Prostate gland (tissue), 2 donors: ENCODE data around the gene IL19. TPM values are rescaled to one million over a fixed set of nuclear protein-coding genes. Genes with fewer than 3 reads are reported as not detected.

ENCODE experiments used
- DNase-seq: peaks from one replicate; pipeline ENCODE4 v3.0.0-alpha.2; 2019; ENCODE audit warnings: low spot score
- H3K27ac ChIP-seq, 2 donors: fragments of 200-600 bp; sonication (generic); 2 replicates each; pipeline ENCODE4 v1.5.1; 2017 to 2019
- H3K27me3 ChIP-seq: fragments of 200-600 bp; sonication (generic); replicated peaks from 2 replicates; pipeline ENCODE4 v1.5.1; 2019; ENCODE audit not compliant: insufficient read depth
- H3K36me3 ChIP-seq, 2 donors: fragments of 200-600 bp; sonication (generic); 1 replicate in 1 of 2; 2 replicates in 1 of 2; pipeline versions ENCODE4 v1.5.1 to v1.8.1; 2017 to 2019
- H3K4me1 ChIP-seq: fragments of 200-600 bp; sonication (generic); replicated peaks from 2 replicates; pipeline ENCODE4 v1.5.1; 2019
- H3K4me3 ChIP-seq, 2 donors: fragments of 200-600 bp; sonication (generic); 2 replicates each; pipeline ENCODE4 v1.5.1; 2017 to 2019
- H3K9me3 ChIP-seq: fragments of 200-600 bp; sonication (generic); 2 replicates; pipeline ENCODE4 v1.5.1; 2017
- CTCF ChIP-seq, 4 experiments: fragments of 200-600 bp in 2 of 4; fragments of 450-650 bp in 2 of 4; sonication (generic) in 2 of 4; IDR thresholded peaks; 1 replicate in 3 of 4; 2 replicates in 1 of 4; pipeline ENCODE4 v1.5.1; 2016 to 2019; ENCODE audit warnings: antibody characterized with exemption in 4 of 4, mild to moderate bottlenecking in 2 of 4, moderate library complexity in 2 of 4
- POLR2A ChIP-seq: fragments of 450-650 bp; IDR thresholded peaks from one replicate; pipeline ENCODE4 v1.6.1; 2016; ENCODE audit warnings: antibody characterized with exemption, mild to moderate bottlenecking
- POLR2AphosphoS5 ChIP-seq: sonication (generic); formaldehyde crosslinking; IDR thresholded peaks from one replicate; pipeline ENCODE4 v1.6.1; 2017; ENCODE audit warnings: antibody characterized with exemption
- WGBS: methylation state at CpG from one replicate; pipeline ENCODE4 v1.1.5; 2018; 5-methylcytosine and 5-hydroxymethylcytosine counted together
- intact Hi-C: fragments of 100-400 bp; cut with DNase I; formaldehyde crosslinking; loops from one replicate; pipeline ENCODE4 v1.14.2; 2022
- total RNA-seq, 2 donors: library from RNA; depleted of rRNA; stranded (reverse); fragments of >200 nt; gene quantifications; one replicate each; pipeline ENCODE4 v1.1.0, GENCODE V29; 2016

Gene IL19
- total RNA-seq, 2 donors from 2014 or later = not detected

GRCh38 chr1:206797534-206798383, 27.2 kb downstream of the IL19 start:
- WGBS = 60% methylated on average over 8 of the region's 8 CpGs
- no peak for TF ChIP-seq POLR2AphosphoS5
- TF ChIP-seq POLR2A = no peak
- no peak for TF ChIP-seq CTCF (IDR thresholded peaks at IDR 0.05)
- Histone ChIP-seq H3K9me3 (no peaks in the 10 kb centered on the region), H3K36me3 (no peaks in the 10 kb centered on the region), H3K4me1 (no peaks in the 10 kb centered on the region), H3K4me3 (no peak overlapping the region), H3K27ac (no peak overlapping the region), H3K27me3 (no peaks in the 10 kb centered on the region)
- intact Hi-C loops = no loop called here
- no peak for DNase-seq

GRCh38 chr1:206798384-206798996, 27.9 kb downstream of the IL19 start:
- no peak for DNase-seq
- TF ChIP-seq POLR2A = no peak
- no peak for TF ChIP-seq POLR2AphosphoS5
- no peak for TF ChIP-seq CTCF (IDR thresholded peaks at IDR 0.05)
- H3K4me1 ChIP-seq = no peaks in the 10 kb centered on the region
- no peaks in the 10 kb centered on the region for H3K9me3 ChIP-seq
- no peaks in the 10 kb centered on the region for H3K36me3 ChIP-seq
- H3K4me3 ChIP-seq = no peak overlapping the region
- intact Hi-C loops = no loop called here
- H3K27ac ChIP-seq = no peak overlapping the region
- 69% methylated on average over 13 of the region's 13 CpGs for WGBS
- H3K27me3 ChIP-seq = no peaks in the 10 kb centered on the region

- no peak overlapping the region for H3K4me3 ChIP-seq
- intact Hi-C loops = no loop called here
- 70% methylated on average over 3 of the region's 3 CpGs for WGBS
- TF ChIP-seq POLR2A = no peak
- no peak for TF ChIP-seq CTCF (IDR thresholded peaks at IDR 0.05)
- TF ChIP-seq POLR2AphosphoS5 = no peak
- H3K4me1 ChIP-seq = no peaks in the 10 kb centered on the region
- no peak for DNase-seq
- H3K27ac ChIP-seq = no peak overlapping the region
- no peaks in the 10 kb centered on the region for H3K27me3 ChIP-seq
- no peaks in the 10 kb centered on the region for H3K36me3 ChIP-seq
- H3K9me3 ChIP-seq = no peaks in the 10 kb centered on the region
Measured at GRCh38 chr1:206799311-206799710, 28.7 kb downstream of the IL19 start.

GRCh38 chr1:206800411-206800810, 29.8 kb downstream of the IL19 start:
- Histone ChIP-seq H3K4me3 (no peak overlapping the region), H3K4me1 (no peaks in the 10 kb centered on the region), H3K9me3 (no peaks in the 10 kb centered on the region), H3K36me3 (no peaks in the 10 kb centered on the region), H3K27me3 (no peaks in the 10 kb centered on the region), H3K27ac (no peak overlapping the region)
- intact Hi-C loops = loop anchor here (10.0 kb wide), 1 partner anchor 166 kb away; the partner anchor contains the start of gene DYRK3
- 66% methylated on average over 3 of the region's 3 CpGs for whole genome bisulfite sequencing
- TF ChIP-seq POLR2AphosphoS5 (no peak), CTCF (IDR thresholded peaks at IDR 0.05) (no peak), POLR2A (no peak)
- no peak for DNase-seq
